Ascending aorta (tissue), 2 donors: ENCODE results near the gene DDX3X. TPM values are rescaled to one million over a fixed set of nuclear protein-coding genes. Genes with fewer than 3 reads are reported as not detected.
"Not testable (repeated sequence)": the region's sequence is repeated elsewhere in the genome, so short reads cannot be mapped to it uniquely, and the experiment has no call there.

Experiments
- DNase-seq, 2 donors: peaks; one replicate each; pipeline ENCODE4 v3.0.0-alpha.2; 2019; ENCODE audit warnings: low spot score in 2 of 2
- H3K27ac ChIP-seq, 2 donors: fragments of 200-600 bp; sonication (generic); one replicate each; pipeline ENCODE4 v1.5.1; 2016 to 2017; ENCODE audit warnings: mild to moderate bottlenecking in 1 of 2
- H3K27me3 ChIP-seq: fragments of 200-600 bp; sonication (generic); one replicate; pipeline ENCODE4 v1.5.1; 2017
- H3K36me3 ChIP-seq, 2 donors: fragments of 200-600 bp; sonication (generic); one replicate each; pipeline ENCODE4 v1.5.1; 2016
- H3K4me1 ChIP-seq, 2 donors: fragments of 200-600 bp; sonication (generic); one replicate each; pipeline ENCODE4 v1.5.1; 2016 to 2017; ENCODE audit warnings: mild to moderate bottlenecking in 1 of 2
- H3K4me3 ChIP-seq, 2 donors: fragments of 200-600 bp; sonication (generic); one replicate each; pipeline ENCODE4 v1.5.1; 2016 to 2017; ENCODE audit warnings: mild to moderate bottlenecking in 1 of 2
- H3K9me3 ChIP-seq, 2 donors: fragments of 200-600 bp; sonication (generic); one replicate each; pipeline ENCODE4 v1.5.1; 2016
- CTCF ChIP-seq, 3 experiments: fragments of 200-600 bp in 2 of 3; fragments of 450-650 bp in 1 of 3; sonication (generic) in 2 of 3; IDR thresholded peaks; one replicate each; pipeline ENCODE4 v1.5.1; 2016 to 2019; ENCODE audit warnings: antibody characterized with exemption in 3 of 3, mild to moderate bottlenecking in 1 of 3, moderate library complexity in 1 of 3
- intact Hi-C: fragments of 100-400 bp; cut with DNase I; formaldehyde crosslinking; loops from one replicate; pipeline ENCODE4 v1.15.1; 2023
- total RNA-seq: library from RNA; depleted of rRNA; stranded (reverse); fragments of >200 nt; gene quantifications from one replicate; pipeline ENCODE4 v1.1.0, GENCODE V29; 2016

The DDX3X gene
- total RNA-seq = 89.3 TPM

DNA sequence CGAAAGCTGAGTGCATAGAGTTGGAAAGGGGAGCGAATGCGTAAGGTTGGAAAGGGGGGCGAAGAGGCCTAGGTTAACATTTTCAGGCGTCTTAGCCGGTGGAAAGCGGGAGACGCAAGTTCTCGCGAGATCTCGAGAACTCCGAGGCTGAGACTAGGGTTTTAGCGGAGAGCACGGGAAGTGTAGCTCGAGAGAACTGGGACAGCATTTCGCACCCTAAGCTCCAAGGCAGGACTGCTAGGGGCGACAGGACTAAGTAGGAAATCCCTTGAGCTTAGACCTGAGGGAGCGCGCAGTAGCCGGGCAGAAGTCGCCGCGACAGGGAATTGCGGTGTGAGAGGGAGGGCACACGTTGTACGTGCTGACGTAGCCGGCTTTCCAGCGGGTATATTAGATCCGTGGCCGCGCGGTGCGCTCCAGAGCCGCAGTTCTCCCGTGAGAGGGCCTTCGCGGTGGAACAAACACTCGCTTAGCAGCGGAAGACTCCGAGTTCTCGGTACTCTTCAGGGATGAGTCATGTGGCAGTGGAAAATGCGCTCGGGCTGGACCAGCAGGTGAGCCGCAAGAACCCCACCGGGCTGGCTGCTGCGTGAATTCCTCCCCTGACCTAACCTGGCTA is at the start of gene DDX3X:
TSS of gene DDX3X (plus strand) at position 419 of the 619 bp plus-strand sequence. CDS start at position 510, 91 bp downstream.
- peaks cover 0 to 11% of the 10 kb centered on the region in 2 donors for H3K4me1 ChIP-seq
- H3K36me3 ChIP-seq = peaks cover 4% of the 10 kb centered on the region in 2 donors
- peak; percentile 60 to 93 for DNase-seq
- H3K27ac ChIP-seq = peak within 1 kb of the TSS; percentile 99 to 100
- H3K27me3 ChIP-seq = no peaks in the 10 kb centered on the region
- intact Hi-C loops = loop anchor here (2.0 to 5.0 kb wide), 4 partner anchors 57 to 687 kb away; partner anchors contain the start of genes CXorf38 and USP9X
- H3K9me3 ChIP-seq = no peaks in the 10 kb centered on the region
- peak within 1 kb of the TSS; percentile 82 to 99 for H3K4me3 ChIP-seq
- TF ChIP-seq CTCF (IDR thresholded peaks at IDR 0.05) = peak; percentile 28 to 63 (median 47)

DNA sequence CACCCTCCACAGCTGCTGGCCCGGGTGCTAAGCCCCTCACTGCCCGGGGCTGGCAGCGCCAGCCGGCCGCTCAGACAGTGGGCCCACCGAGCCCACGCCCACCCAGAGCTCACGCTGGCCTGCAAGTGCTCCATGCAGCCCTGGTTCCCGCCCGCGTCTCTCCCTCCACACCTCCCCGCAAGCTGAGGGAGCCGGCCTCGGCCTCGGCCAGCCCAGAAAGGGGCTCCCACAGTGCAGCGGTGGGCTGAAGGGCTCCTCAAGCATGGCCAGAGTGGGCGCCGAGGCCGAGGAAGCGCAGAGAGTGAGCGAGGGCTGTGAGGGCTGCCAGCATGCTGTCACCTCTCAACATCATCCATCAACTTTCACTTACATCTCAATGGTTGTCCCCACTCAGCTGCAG is 48.0 kb upstream of the DDX3X start:
- H3K27me3 ChIP-seq, H3K4me3 ChIP-seq, H3K36me3 ChIP-seq, H3K27ac ChIP-seq, DNase-seq, intact Hi-C loops, H3K9me3 ChIP-seq, H3K4me1 ChIP-seq: not testable (repeated sequence)

DNA sequence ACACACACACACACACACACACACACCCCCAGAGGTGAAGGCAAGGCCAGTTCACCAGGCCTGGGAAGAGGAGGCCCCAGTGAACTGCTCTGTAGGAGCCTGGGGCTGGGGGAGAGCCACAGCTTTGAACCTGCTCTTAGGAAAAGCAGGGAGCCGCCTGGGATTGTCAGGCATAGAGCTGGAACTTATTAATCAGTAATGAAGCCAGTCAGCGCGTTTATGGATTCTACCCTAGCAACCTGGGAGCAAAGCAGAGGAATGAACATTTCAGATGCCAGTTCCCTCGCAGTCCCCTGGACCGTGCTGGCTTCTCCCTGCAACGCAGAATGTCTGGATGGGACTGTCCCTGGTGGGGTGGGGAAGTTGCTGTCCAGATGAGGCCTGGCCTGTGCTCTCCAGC is 45.3 kb upstream of the DDX3X start:
- peaks cover 0 to 11% of the 10 kb centered on the region in 2 donors for H3K9me3 ChIP-seq
- no peak for TF ChIP-seq CTCF (IDR thresholded peaks at IDR 0.05)
- no peak overlapping the region for H3K27ac ChIP-seq
- no peaks in the 10 kb centered on the region for H3K36me3 ChIP-seq
- no peaks in the 10 kb centered on the region for H3K27me3 ChIP-seq
- H3K4me1 ChIP-seq = no peaks in the 10 kb centered on the region
- DNase-seq = no peak
- intact Hi-C loops = no loop called here
- H3K4me3 ChIP-seq = no peak overlapping the region

DNA sequence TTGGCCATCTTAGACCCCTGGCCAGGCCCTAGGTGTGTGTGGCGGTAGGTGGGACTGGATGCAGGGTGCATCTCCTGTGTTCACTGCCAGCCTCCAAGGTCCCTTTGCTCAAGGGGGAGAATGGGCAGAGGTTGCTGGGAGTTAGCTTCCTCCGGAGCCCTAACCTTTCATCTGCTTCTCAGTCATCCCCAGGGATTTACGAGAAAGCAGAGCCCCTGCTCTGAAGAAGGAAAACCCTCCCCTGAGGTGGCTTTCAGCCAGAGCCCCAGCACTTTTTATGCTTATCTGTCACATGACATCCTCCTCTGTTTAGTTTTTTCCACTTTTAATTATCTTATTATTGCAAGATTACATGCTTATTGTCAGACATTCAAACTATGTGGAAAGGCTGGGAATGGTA is 44.9 kb upstream of the DDX3X start:
- DNase-seq = no peak
- TF ChIP-seq CTCF (IDR thresholded peaks at IDR 0.05) = no peak
- Histone ChIP-seq H3K27ac (no peak overlapping the region), H3K4me1 (no peaks in the 10 kb centered on the region), H3K4me3 (no peak overlapping the region), H3K36me3 (no peaks in the 10 kb centered on the region), H3K9me3 (peaks cover 0 to 11% of the 10 kb centered on the region in 2 donors), H3K27me3 (no peaks in the 10 kb centered on the region)
- intact Hi-C loops = no loop called here

DNA sequence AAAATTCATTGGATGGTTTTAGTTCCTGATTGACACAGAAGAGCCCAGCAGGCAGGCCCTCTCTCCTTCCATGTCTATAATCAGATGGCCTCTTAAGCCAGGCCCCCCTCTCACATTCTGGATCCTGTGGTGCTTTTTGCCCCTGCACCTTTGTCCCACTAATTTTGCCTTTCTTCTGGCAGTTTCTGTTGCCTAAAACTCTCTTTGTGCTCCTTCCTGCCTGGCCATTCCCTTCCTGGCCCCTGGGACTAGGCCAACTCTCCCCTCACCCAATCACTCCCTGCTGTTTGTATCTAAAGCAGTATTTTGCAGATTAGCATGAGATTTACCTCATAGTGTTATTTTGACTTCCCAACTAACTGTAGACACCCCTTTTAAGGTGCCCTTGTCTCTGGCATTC is 42.7 kb upstream of the DDX3X start:
- Histone ChIP-seq H3K4me1 (no peaks in the 10 kb centered on the region), H3K4me3 (no peak overlapping the region), H3K27me3 (no peaks in the 10 kb centered on the region), H3K27ac (no peak overlapping the region), H3K36me3 (no peaks in the 10 kb centered on the region), H3K9me3 (peaks cover 0 to 11% of the 10 kb centered on the region in 2 donors)
- DNase-seq = no peak
- no peak for TF ChIP-seq CTCF (IDR thresholded peaks at IDR 0.05)
- intact Hi-C loops = no loop called here

GRCh38 chrX:41293269-41293668 is 40.7 kb upstream of the DDX3X start:
- H3K27ac ChIP-seq = no peak overlapping the region
- H3K4me1 ChIP-seq = no peaks in the 10 kb centered on the region
- peaks cover 0 to 11% of the 10 kb centered on the region in 2 donors for H3K9me3 ChIP-seq
- intact Hi-C loops = no loop called here
- no peaks in the 10 kb centered on the region for H3K27me3 ChIP-seq
- H3K36me3 ChIP-seq = no peaks in the 10 kb centered on the region
- TF ChIP-seq CTCF (IDR thresholded peaks at IDR 0.05) = no peak
- H3K4me3 ChIP-seq = no peak overlapping the region
- no peak for DNase-seq
